Measurements from ENCODE around the gene POMP. TPM values are rescaled to one million over a fixed set of nuclear protein-coding genes. Genes with fewer than 3 reads are reported as not detected.

POMP gene
- polyA plus RNA-seq, 3 donors, result 31.3 to 153 (median 145) TPM

DNA sequence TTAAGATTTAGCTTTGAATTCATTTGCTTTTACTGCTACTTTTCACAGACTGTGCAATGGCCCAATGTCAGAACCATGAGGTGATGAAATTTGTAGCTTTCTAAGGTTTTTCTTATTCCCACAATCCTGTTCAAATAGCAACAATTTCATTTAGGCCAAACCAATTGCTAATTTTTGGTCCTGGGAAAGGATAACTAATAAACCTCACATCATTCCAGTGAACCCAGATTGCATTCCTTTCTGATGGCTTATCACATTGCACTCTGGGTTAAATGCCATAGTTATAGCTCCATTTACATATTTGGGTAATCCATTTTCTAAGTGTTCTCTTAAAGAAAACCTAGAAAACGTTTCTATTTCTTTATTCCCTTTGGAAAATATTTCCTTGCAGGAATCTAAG lies 22.9 kb upstream of the POMP start:
- H3K27me3 Mint-ChIP-seq (ENCODE audit: low read depth in 3 of 3), result peaks cover 13 to 15% (median 14%) of the 10 kb centered on the region in 3 donors
- Histone ChIP-seq H2AFZ (ENCODE audit: insufficient read depth, low read depth, low read length, poor library complexity, severe bottlenecking) (no peak overlapping the region), H3K27me3 (ENCODE audit: control insufficient read depth in 2 of 2, insufficient read depth in 2 of 2, low read length in 2 of 2) (peaks cover 6 to 8% of the 10 kb centered on the region in 2 donors), H3K36me3 (replicated peaks in 1 of 2; ENCODE audit: control insufficient read depth in 1 of 2, insufficient read depth in 2 of 2, low read length in 2 of 2) (no peaks in the 10 kb centered on the region), H4K20me1 (ENCODE audit: insufficient read depth, low read length) (no peaks in the 10 kb centered on the region), H3K27ac (ENCODE audit: low read depth in 1 of 2, low read length in 2 of 2) (no peak overlapping the region), H3K4me2 (replicated peaks; ENCODE audit: extremely low read depth, low read length, poor library complexity, severe bottlenecking) (no peak overlapping the region), H3K79me2 (ENCODE audit: insufficient read depth, low read length) (no peaks in the 10 kb centered on the region), H3K4me3 (replicated peaks in 1 of 3; ENCODE audit: low read depth in 2 of 3, low read length in 3 of 3) (no peak overlapping the region), H3K4me1 (ENCODE audit: control insufficient read depth in 1 of 2, insufficient read depth in 2 of 2, low read length in 2 of 2) (peaks cover 4 to 8% of the 10 kb centered on the region in 2 donors), H3K9ac (ENCODE audit: insufficient read depth, low read length, poor library complexity, severe bottlenecking) (no peak overlapping the region), H3K9me3 (replicated peaks in 1 of 2; ENCODE audit: control insufficient read depth in 1 of 2, insufficient read depth in 1 of 2, low read length in 2 of 2) (no peaks in the 10 kb centered on the region)
- intact Hi-C loops (cut with micrococcal nuclease), result loop anchor here (1.0 to 10.0 kb wide), 4 partner anchors 104 to 314 kb away; no protein-coding TSS in a partner anchor
- no CpG with 5 or more reads among the region's 1 CpG for whole genome bisulfite sequencing (ENCODE audit: insufficient coverage)
- no peaks in the 10 kb centered on the region for H3K36me3 Mint-ChIP-seq
- peaks cover 5% of the 10 kb centered on the region for H3K4me1 Mint-ChIP-seq
- TF ChIP-seq CTCF (IDR thresholded peaks at IDR 0.05), result no peak
- no peak overlapping the region for H3K4me3 Mint-ChIP-seq
- DNase-seq, result no peak
- H3K9me3 Mint-ChIP-seq, result no peaks in the 10 kb centered on the region
- H3K27ac Mint-ChIP-seq, result no peak overlapping the region

GRCh38 chr13:28636677-28637317 lies 22.1 kb upstream of the POMP start:
- peak; percentile 90 for TF ChIP-seq CTCF (IDR thresholded peaks at IDR 0.05)
- DNase-seq, result peak; percentile 65 to 95 (median 82)
- Mint-ChIP-seq H3K9me3 (no peaks in the 10 kb centered on the region), H3K36me3 (no peaks in the 10 kb centered on the region), H3K4me3 (peak overlapping the region in 1 of 2 donors; percentile 40), H3K27me3 (ENCODE audit: low read depth in 3 of 3) (peaks cover 13 to 18% (median 14%) of the 10 kb centered on the region in 3 donors), H3K4me1 (peaks cover 5% of the 10 kb centered on the region), H3K27ac (peak overlapping the region in 2 of 7 donors; percentile 18 to 59)
- H3K4me3 ChIP-seq (replicated peaks in 1 of 3; ENCODE audit: low read depth in 2 of 3, low read length in 3 of 3), result no peak overlapping the region
- WGBS (ENCODE audit: insufficient coverage), result 7% methylated on average over 2 of the region's 10 CpGs
- H3K27ac ChIP-seq (ENCODE audit: low read depth in 1 of 2, low read length in 2 of 2), result no peak overlapping the region
- H3K9ac ChIP-seq (ENCODE audit: insufficient read depth, low read length, poor library complexity, severe bottlenecking), result no peak overlapping the region
- H3K9me3 ChIP-seq (replicated peaks in 1 of 2; ENCODE audit: control insufficient read depth in 1 of 2, insufficient read depth in 1 of 2, low read length in 2 of 2), result no peaks in the 10 kb centered on the region
- intact Hi-C loops (cut with micrococcal nuclease), result loop anchor here (1.0 to 10.0 kb wide), 4 partner anchors 104 to 314 kb away; no protein-coding TSS in a partner anchor
- no peaks in the 10 kb centered on the region for H3K36me3 ChIP-seq (replicated peaks in 1 of 2; ENCODE audit: control insufficient read depth in 1 of 2, insufficient read depth in 2 of 2, low read length in 2 of 2)
- no peak overlapping the region for H3K4me2 ChIP-seq (replicated peaks; ENCODE audit: extremely low read depth, low read length, poor library complexity, severe bottlenecking)
- H4K20me1 ChIP-seq (ENCODE audit: insufficient read depth, low read length), result no peaks in the 10 kb centered on the region
- H2AFZ ChIP-seq (ENCODE audit: insufficient read depth, low read depth, low read length, poor library complexity, severe bottlenecking), result no peak overlapping the region
- H3K4me1 ChIP-seq (ENCODE audit: control insufficient read depth in 1 of 2, insufficient read depth in 2 of 2, low read length in 2 of 2), result peaks cover 4 to 8% of the 10 kb centered on the region in 2 donors
- no peaks in the 10 kb centered on the region for H3K79me2 ChIP-seq (ENCODE audit: insufficient read depth, low read length)
- peaks cover 6 to 8% of the 10 kb centered on the region in 2 donors for H3K27me3 ChIP-seq (ENCODE audit: control insufficient read depth in 2 of 2, insufficient read depth in 2 of 2, low read length in 2 of 2)
